B cell (primary cell): ENCODE results near the gene EFCC1.

ENCODE experiments used
- CTCF ChIP-seq: fragments of 200-600 bp; IDR thresholded peaks from one replicate; pipeline ENCODE4 v1.8.0; 2022; ENCODE audit warnings: antibody characterized with exemption, mild to moderate bottlenecking
- EZH2 ChIP-seq: IDR thresholded peaks from 2 replicates; pipeline ENCODE4 v1.6.1; 2012; ENCODE audit warnings: borderline replicate concordance, low read depth, mild to moderate bottlenecking, moderate library complexity, low read length; ENCODE audit not compliant: insufficient read depth, poor library complexity, severe bottlenecking

GRCh38 chr3:129004639-129005295 lies 3.7 kb downstream of the EFCC1 start:
- no peak for TF ChIP-seq CTCF
- no peak for TF ChIP-seq EZH2
